Spleen (tissue), 7 donors: ENCODE results near the gene ADAM19.

Experiments used
- POLR2AphosphoS5 ChIP-seq, 3 donors: sonication (generic); formaldehyde crosslinking; IDR thresholded peaks; one replicate each; pipeline ENCODE4 v1.5.1; 2017; ENCODE audit warnings: antibody characterized with exemption in 3 of 3
- TF ChIP-seq, protein P1 (sequence below), 11 experiments: fragments of 200-600 bp in 7 of 11; fragments of 450-650 bp in 4 of 11; sonication (generic) in 4 of 11; IDR thresholded peaks in 8 of 11; conservative IDR thresholded peaks in 3 of 11; 1 replicate in 7 of 11; 2 replicates in 4 of 11; pipeline versions ENCODE4 v1.4.0 to v1.8.0; 2016 to 2021; ENCODE audit warnings: antibody characterized with exemption in 11 of 11, inconsistent platforms in 4 of 11, mild to moderate bottlenecking in 1 of 11
- donor health status: DM: no; HTN: no; CAD: no; lungs with moderate emphysema.
- donor health status: DM: no; HTN: no; CAD: no.
- donor health status: DM: no; HTN: no; CAD: no.

DNA sequence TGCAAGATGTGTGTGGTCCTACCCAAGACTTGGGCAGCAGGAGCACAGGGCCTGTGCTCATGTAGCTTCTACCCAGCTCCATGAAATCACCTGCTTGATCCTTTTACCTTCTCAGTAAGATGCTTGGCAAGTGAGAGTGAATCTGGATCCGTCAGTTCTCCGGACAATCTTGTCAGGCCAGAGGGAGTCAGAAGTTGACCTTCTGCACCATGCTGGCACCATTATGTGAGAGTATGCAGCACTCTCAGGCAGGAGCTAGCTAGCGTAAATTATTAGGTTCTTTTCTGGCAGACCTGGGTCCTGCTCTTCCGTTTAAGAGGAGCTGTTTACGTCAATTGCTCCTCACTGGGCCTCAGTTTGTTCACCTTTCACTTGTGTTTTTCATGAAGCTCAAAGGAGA is 37.0 kb upstream of the ADAM19 start:
- TF ChIP-seq, protein P1, sequence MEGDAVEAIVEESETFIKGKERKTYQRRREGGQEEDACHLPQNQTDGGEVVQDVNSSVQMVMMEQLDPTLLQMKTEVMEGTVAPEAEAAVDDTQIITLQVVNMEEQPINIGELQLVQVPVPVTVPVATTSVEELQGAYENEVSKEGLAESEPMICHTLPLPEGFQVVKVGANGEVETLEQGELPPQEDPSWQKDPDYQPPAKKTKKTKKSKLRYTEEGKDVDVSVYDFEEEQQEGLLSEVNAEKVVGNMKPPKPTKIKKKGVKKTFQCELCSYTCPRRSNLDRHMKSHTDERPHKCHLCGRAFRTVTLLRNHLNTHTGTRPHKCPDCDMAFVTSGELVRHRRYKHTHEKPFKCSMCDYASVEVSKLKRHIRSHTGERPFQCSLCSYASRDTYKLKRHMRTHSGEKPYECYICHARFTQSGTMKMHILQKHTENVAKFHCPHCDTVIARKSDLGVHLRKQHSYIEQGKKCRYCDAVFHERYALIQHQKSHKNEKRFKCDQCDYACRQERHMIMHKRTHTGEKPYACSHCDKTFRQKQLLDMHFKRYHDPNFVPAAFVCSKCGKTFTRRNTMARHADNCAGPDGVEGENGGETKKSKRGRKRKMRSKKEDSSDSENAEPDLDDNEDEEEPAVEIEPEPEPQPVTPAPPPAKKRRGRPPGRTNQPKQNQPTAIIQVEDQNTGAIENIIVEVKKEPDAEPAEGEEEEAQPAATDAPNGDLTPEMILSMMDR (IDR thresholded peaks at IDR 0.05 in 8 of 11, conservative IDR thresholded peaks at IDR 0.05 in 3 of 11): no peak
- no peak for TF ChIP-seq POLR2AphosphoS5 (IDR thresholded peaks at IDR 0.05)
